LNCaP clone FGC (cell line): ENCODE data around the gene LRRIQ4.

Source experiments
- DNase-seq: peaks from one replicate; pipeline ENCODE4 v3.0.0-alpha.2; 2011; ENCODE audit warnings: low read depth
- H3K4me3 ChIP-seq: 2 replicates; pipeline ENCODE4 v1.5.1; 2011; ENCODE audit warnings: mild to moderate bottlenecking, low read depth, low read length, control low read depth
- CTCF ChIP-seq: IDR thresholded peaks from 2 replicates; pipeline ENCODE4 v1.5.1; 2012; ENCODE audit warnings: mild to moderate bottlenecking; ENCODE audit not compliant: control insufficient read depth, insufficient read depth; ENCODE audit errors: extremely low read depth

LRRIQ4 gene

GRCh38 chr3:169772305-169772896 lies 40.3 kb upstream of the LRRIQ4 start:
- TF ChIP-seq CTCF = no peak
- peak overlapping the region; percentile 92 for H3K4me3 ChIP-seq
- DNase-seq = peak; percentile 50

GRCh38 chr3:169772897-169773816 lies 39.5 kb upstream of the LRRIQ4 start, which contains the start of gene MYNN:
Gene MYNN, plus strand, starts transcription at chr3:169773396. Its CDS starts 900 bp downstream, at chr3:169774296.
- peak within 1 kb of the TSS; percentile 92 for H3K4me3 ChIP-seq
- TF ChIP-seq CTCF = no peak
- peak; percentile 72 for DNase-seq

GRCh38 chr3:169774186-169774585 lies 38.5 kb upstream of the LRRIQ4 start:
- no peak for DNase-seq
- peak overlapping the region; percentile 92 for H3K4me3 ChIP-seq
- no peak for TF ChIP-seq CTCF

GRCh38 chr3:169777822-169778221 lies 34.8 kb upstream of the LRRIQ4 start:
- no peak for DNase-seq
- no peak overlapping the region for H3K4me3 ChIP-seq
- TF ChIP-seq CTCF = no peak

GRCh38 chr3:169780742-169781141 lies 31.9 kb upstream of the LRRIQ4 start:
- H3K4me3 ChIP-seq = no peak overlapping the region
- no peak for DNase-seq
- no peak for TF ChIP-seq CTCF

- no peak overlapping the region for H3K4me3 ChIP-seq
- no peak for TF ChIP-seq CTCF
- DNase-seq = no peak
Observed at GRCh38 chr3:169781209-169781855, 31.3 kb upstream of the LRRIQ4 start.
